Tibial artery (tissue), 4 donors: Measurements from ENCODE around the gene CPED1.
A peak's percentile ranks its signal among the peaks of the same experiment; 100 is the strongest.

ENCODE experiments used
- DNase-seq, 2 donors: peaks; one replicate each; pipeline ENCODE4 v3.0.0-alpha.2; 2019
- H3K27ac ChIP-seq, 2 donors: fragments of 200-600 bp; sonication (generic) in 1 of 2; 1 replicate in 1 of 2; 2 replicates in 1 of 2; pipeline ENCODE4 v1.5.1; 2018 to 2019; ENCODE audit warnings: mild to moderate bottlenecking in 1 of 2
- H3K27me3 ChIP-seq, 2 donors: fragments of 200-600 bp; sonication (generic) in 1 of 2; one replicate each; pipeline versions ENCODE4 v1.5.1 to v1.6.0; 2016 to 2019
- H3K36me3 ChIP-seq, 3 donors: fragments of 200-600 bp; sonication (generic) in 2 of 3; one replicate each; pipeline ENCODE4 v1.5.1; 2016 to 2019; ENCODE audit warnings: mild to moderate bottlenecking in 2 of 3
- H3K4me1 ChIP-seq, 4 donors: fragments of 200-600 bp; sonication (generic) in 2 of 4; 1 replicate in 3 of 4; 2 replicates in 1 of 4; pipeline ENCODE4 v1.5.1; 2016 to 2019
- H3K4me3 ChIP-seq, 2 donors: fragments of 200-600 bp; sonication (generic) in 1 of 2; 1 replicate in 1 of 2; 2 replicates in 1 of 2; pipeline ENCODE4 v1.5.1; 2018 to 2019; ENCODE audit warnings: mild to moderate bottlenecking in 2 of 2
- H3K9me3 ChIP-seq, 3 donors: fragments of 200-600 bp; sonication (generic) in 1 of 3; one replicate each; pipeline ENCODE4 v1.5.1; 2016 to 2019
- CTCF ChIP-seq, 2 experiments: fragments of 200-600 bp in 1 of 2; fragments of 450-650 bp in 1 of 2; IDR thresholded peaks; one replicate each; pipeline ENCODE4 v1.5.1; 2017 to 2019; ENCODE audit warnings: antibody characterized with exemption in 2 of 2, mild to moderate bottlenecking in 1 of 2, moderate library complexity in 1 of 2
- intact Hi-C: fragments of 100-400 bp; cut with DNase I; formaldehyde crosslinking; loops from one replicate; pipeline ENCODE4 v1.15.0; 2023; ENCODE audit warnings: low total_unique reads

Gene CPED1

GRCh38 chr7:121102619-121103018 lies 114.1 kb downstream of the CPED1 start:
- Histone ChIP-seq H3K27me3 (no peaks in the 10 kb centered on the region), H3K4me1 (peaks cover 0 to 9% (median 2%) of the 10 kb centered on the region in 4 donors), H3K27ac (no peak overlapping the region), H3K9me3 (no peaks in the 10 kb centered on the region), H3K36me3 (peaks cover 11 to 30% (median 12%) of the 10 kb centered on the region in 3 donors), H3K4me3 (no peak overlapping the region)
- intact Hi-C loops, result no loop called here
- no peak for DNase-seq
- no peak for TF ChIP-seq CTCF (IDR thresholded peaks at IDR 0.05)

GRCh38 chr7:121103086-121103485 lies 114.6 kb downstream of the CPED1 start:
- H3K9me3 ChIP-seq, result no peaks in the 10 kb centered on the region
- H3K36me3 ChIP-seq, result peaks cover 11 to 30% (median 12%) of the 10 kb centered on the region in 3 donors
- H3K27ac ChIP-seq, result peak overlapping the region in 1 of 2 donors; percentile 12
- intact Hi-C loops, result no loop called here
- no peak overlapping the region for H3K4me3 ChIP-seq
- TF ChIP-seq CTCF (IDR thresholded peaks at IDR 0.05), result no peak
- H3K27me3 ChIP-seq, result no peaks in the 10 kb centered on the region
- H3K4me1 ChIP-seq, result peaks cover 0 to 11% (median 2%) of the 10 kb centered on the region in 4 donors
- no peak for DNase-seq

- no peaks in the 10 kb centered on the region for H3K9me3 ChIP-seq
These were observed 115.1 kb downstream of the CPED1 start for GRCh38 chr7:121103579-121103978.

GRCh38 chr7:121105262-121105661 lies 116.8 kb downstream of the CPED1 start:
- peaks cover 0 to 11% (median 2%) of the 10 kb centered on the region in 4 donors for H3K4me1 ChIP-seq
- H3K27me3 ChIP-seq, result no peaks in the 10 kb centered on the region
- H3K27ac ChIP-seq, result peak overlapping the region in 1 of 2 donors; percentile 9
- no peak overlapping the region for H3K4me3 ChIP-seq
- H3K9me3 ChIP-seq, result no peaks in the 10 kb centered on the region
- DNase-seq, result no peak
- peaks cover 6 to 26% (median 14%) of the 10 kb centered on the region in 3 donors for H3K36me3 ChIP-seq
- no peak for TF ChIP-seq CTCF (IDR thresholded peaks at IDR 0.05)
- intact Hi-C loops, result no loop called here

More at GRCh38 chr7:121103579-121103978, 115.1 kb downstream of the CPED1 start:
- no peaks in the 10 kb centered on the region for H3K27me3 ChIP-seq
- peaks cover 11 to 30% (median 12%) of the 10 kb centered on the region in 3 donors for H3K36me3 ChIP-seq
- no peak overlapping the region for H3K4me3 ChIP-seq
- H3K27ac ChIP-seq, result peak overlapping the region in 1 of 2 donors; percentile 12
- DNase-seq, result no peak
- H3K4me1 ChIP-seq, result peaks cover 0 to 11% (median 2%) of the 10 kb centered on the region in 4 donors
- intact Hi-C loops, result no loop called here
- TF ChIP-seq CTCF (IDR thresholded peaks at IDR 0.05), result no peak

- DNase-seq, result no peak
- peak; percentile 75 to 84 for TF ChIP-seq CTCF (IDR thresholded peaks at IDR 0.05)
- no peak overlapping the region for H3K27ac ChIP-seq
- no peak overlapping the region for H3K4me3 ChIP-seq
- H3K27me3 ChIP-seq, result no peaks in the 10 kb centered on the region
- peaks cover 0 to 11% (median 2%) of the 10 kb centered on the region in 4 donors for H3K4me1 ChIP-seq
- H3K36me3 ChIP-seq, result peaks cover 0 to 8% (median 7%) of the 10 kb centered on the region in 3 donors
- intact Hi-C loops, result no loop called here
- H3K9me3 ChIP-seq, result no peaks in the 10 kb centered on the region
These were observed 119.5 kb downstream of the CPED1 start for GRCh38 chr7:121107923-121108498.
